Islet precursor cell (in vitro differentiated cells): ENCODE results near the gene EPHB4.

Experiments
- DNase-seq: peaks from one replicate; pipeline ENCODE4 v3.0.0-alpha.2; 2018

Gene EPHB4

DNA sequence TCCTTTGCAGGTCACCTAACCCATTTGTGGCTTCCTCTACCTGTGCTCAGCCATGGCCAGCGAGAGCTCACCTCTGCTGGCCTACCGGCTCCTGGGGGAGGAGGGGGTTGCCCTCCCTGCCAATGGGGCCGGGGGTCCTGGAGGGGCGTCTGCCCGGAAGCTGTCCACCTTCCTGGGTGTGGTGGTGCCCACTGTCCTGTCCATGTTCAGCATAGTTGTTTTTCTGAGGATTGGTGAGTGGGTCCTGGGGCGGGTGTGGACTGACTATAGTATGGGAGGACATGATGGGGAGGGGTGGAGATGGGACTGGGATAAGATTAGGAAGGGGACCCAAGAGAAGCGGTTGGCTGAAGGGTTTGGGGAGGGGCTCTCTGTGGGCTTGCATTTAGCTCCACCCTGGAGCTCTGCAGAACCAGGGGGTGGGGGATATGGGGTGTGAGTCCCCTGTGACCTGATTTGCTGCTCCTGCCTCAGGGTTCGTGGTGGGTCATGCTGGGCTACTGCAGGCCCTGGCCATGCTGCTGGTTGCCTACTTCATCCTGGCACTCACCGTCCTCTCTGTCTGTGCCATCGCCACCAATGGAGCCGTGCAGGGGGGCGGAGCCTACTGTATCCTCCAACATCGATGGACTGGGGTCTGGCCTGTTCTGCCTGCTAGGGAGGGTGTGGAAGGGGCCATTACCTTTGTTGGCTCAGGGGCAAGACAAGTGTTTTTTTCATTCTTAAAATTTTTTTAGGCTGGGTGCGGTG, 27.0 kb upstream of the EPHB4 start:
- DNase-seq = no peak

DNA sequence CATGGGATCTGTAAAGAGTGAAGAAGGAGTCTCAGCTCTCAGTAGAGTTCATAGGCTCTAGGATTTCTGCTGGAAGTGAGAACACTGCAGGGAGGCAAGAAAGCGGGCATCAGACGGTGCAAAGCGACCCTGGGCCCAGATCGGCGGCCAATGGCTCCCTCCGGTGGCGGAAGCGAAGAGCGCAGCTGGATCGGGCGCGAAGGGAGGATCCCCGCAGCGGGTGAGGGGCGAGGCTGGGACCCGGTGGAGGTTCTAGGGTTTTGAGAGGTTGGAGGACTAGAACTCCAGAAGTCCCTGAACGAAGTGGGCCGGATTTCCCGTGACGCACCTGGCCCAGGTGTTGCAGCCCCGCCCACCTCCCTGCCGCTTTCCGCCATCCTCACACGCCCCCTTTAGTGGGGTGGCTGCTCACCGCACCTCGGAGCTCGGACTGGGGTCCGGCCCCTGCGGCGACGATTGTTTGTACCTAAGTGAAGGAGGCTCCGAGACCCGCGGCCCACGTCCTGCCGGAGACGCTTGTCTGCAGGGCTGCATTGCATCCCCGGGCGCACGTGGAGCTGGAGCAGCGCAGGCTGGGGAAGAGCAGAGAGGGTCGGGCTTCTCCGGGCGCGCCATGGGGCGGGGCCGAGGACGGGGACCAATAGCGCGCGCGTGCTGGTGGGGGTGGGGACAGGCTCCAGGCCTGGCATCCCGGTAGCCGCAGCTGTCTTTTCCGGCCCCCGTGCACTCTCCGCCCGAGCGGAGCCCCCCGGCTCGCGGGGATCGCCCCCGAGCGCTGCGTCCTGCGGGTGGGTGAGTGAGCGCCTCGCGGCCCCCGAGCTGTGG, 24.9 kb upstream of the EPHB4 start, which contains the start of gene SLC12A9:
Gene SLC12A9, plus strand, starts transcription at position 666 of the 825 bp plus-strand sequence. CDS start 1,485 bp downstream, outside the sequence.
- peak; percentile 96 for DNase-seq

DNA sequence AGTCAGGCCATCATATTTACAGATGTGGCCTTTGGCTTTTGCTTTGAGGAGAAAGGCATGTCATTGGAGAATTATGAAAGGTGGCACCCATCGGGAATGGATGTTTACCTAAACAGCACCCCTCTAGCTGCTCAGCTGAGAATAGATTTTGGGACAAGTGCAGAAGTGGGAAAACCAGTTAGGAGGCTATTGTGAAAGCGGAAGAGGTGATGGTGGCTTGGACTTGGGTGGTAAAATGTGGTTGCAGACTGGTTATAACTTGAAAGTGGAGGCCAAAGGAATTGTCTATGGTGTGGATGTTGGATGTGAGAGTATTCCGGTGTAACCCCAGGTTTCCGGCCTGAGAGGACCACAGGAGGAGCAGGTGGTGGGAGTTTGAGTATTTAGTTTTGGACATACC, 20.0 kb upstream of the EPHB4 start:
- DNase-seq = no peak

DNA sequence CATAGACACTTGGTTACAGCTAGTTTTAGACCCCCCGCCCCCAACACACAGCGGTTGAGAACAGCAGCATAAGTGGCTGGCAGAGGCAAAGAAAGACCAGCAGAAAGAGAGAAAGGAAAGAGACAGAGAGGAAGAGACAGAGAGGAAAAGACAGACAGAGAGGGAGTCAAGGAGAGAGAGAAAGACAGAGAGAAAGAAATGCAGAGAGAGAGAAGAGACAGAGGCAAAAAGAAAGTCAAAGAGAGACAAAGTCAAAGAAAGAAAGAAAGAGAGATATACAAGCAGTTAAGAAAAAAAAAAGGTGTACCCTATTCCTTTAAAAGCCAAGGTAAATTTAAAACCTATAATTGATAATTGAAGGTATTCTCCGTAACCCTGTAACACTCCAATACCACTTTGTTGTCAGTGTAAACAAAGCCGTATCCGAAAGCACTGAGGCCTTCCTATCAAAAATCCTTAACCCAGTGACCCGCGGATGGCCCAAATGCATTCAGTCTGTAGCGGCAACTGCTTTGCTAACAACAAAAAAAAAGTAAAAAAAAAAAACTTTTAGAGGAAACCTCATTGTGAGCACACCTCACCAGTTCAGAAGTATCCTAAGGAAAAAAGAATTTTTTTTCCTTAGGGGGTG, 13.3 kb upstream of the EPHB4 start:
- DNase-seq = no peak

GRCh38 chr7:100839361-100839760, 12.0 kb upstream of the EPHB4 start:
- DNase-seq = no peak

DNA sequence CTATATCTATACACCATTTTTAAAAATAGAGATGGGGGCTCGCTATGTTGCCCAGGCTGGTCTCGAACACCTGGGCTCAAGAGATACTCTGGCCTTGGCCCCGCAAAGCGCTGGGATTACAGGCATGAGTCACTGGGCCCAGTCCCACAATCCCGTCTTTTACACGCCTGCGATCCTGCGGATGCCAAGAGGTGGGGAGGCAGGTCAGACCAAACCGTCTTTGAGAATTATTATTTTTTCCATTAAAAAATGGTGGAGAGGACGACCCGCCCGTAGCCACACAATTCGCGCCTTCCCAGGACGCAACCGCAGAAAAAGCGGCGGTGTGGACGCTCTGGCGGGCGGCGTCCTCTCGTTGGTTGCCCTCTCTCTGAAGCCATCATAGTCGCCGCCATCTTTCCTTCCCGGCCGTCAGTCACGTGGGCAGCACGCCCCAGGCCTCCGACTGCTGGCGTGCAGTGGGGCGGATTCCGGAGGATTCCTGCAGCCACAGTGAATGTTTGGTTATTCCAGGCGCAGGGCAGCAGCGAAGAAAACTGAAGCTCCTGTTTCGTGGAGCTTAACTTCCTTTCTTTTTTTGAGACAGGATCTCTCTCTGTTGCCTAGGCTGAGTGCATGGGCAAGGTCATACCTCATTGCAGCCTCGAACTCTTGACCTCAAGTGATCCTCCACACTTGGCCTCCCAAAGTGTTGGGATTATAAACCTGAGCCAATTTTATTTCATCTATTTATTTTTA, 9.9 kb upstream of the EPHB4 start:
- peak; percentile 97 for DNase-seq

DNA sequence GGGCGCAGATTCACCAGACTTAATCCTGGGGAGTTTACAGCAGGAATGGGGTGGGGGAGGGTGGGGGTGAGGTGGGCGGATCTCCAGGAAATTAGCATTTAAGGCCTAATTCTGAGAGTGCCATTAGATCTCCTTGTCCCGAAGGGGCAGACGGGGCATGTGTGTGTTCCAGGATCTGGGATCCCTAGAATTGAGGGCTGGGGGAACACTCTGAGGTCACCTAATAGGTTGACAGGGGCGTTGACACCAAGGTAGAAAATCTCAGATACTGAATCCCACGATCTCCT, 9.4 kb upstream of the EPHB4 start:
- DNase-seq = no peak

DNA sequence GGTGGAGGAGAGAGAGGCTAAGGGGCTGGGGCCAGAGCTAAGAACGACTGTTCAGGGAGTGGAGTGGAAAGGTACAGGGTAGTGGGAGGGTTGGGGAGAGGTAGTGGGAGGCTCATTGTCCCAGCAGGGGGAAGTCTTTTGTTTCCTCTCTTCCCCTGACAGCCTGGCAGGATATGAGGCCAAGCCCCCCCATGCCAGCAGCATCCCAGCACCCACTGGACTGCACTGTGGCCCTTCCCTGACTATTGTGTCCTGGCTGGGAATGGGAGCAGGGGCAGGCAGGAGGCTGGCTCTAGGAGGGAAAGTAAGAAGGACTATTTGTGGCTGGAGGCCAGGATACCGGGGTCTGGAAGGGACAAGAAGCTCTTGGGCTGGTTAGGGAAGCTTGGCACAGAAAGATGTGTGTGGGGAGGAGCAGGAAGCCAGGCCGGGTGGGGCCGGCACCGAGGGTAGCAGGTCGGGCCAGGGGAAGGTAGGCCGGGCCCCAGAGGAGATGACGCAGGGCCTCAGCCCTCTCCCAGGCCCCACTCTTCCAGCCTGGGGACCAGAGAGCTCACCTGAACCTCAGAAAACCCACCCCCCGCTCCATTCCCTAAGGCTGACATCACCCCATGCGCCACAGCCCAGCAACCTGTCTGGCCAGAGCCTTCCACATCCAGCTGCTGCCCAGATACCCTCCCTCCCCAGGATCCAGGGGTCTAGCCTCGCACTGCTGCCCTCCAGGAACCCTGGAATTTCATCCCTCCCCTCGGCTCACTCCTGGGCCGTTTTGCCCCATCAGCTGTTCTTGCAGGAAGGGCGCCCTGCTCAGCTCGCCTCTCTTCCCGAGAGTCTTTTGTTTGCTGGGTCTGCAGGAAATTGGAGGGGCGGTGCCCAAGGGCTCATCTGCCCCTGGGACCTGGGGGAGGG, 8.8 kb upstream of the EPHB4 start:
- DNase-seq = peak; percentile 97

DNA sequence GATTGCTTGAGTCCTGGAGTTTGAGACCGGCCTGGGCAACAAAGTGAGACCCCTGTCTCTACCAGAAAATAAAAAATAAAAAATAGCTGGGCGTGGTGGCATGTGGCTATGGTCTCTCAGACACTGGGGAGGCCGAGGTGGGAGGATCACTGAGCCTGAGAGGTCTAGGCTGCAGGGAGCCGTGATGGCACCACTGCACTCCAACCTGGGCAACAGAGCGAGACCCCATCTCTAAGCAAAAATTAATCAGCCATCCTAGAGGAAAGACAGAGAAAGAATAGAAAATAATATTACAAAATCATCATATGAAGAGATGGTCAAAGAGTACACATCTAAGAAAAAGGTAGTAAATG, 4.9 kb upstream of the EPHB4 start:
- DNase-seq = no peak

- no peak for DNase-seq
Measured at GRCh38 chr7:100830396-100830795, 3.1 kb upstream of the EPHB4 start.

DNA sequence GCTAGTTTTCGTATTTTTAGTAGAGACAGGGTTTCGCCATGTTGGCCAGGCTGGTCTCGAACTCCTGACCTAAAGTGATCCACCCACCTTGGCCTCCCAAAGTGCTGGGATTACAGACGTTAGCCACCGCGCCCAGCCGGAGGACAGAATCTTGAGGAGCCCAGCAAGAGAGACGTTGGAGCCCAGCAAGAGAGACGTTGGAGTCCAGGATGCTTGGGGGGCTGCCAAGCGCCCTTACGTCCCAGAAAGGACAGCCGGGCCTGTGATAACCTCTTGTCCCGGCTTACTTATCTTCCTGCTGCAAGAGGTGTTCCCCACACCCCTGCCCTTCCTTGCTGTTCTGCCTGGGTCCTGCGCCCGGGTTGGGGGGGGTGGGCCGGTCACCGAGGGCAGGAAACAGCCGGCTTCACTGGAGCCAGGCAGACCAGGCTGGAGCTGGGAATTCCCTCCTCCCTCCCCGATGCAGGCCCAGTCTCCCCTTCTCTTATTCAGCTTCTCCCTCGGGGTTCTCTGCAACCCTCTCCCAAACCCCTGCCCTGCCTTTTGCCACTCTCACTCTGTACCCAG, 1.9 kb upstream of the EPHB4 start:
- DNase-seq = no peak

- peak; percentile 60 for DNase-seq
Measured at GRCh38 chr7:100826514-100827329, 601 bp downstream of the EPHB4 start.

- DNase-seq = no peak
Measured at GRCh38 chr7:100825751-100826513, 1.4 kb downstream of the EPHB4 start.

DNA sequence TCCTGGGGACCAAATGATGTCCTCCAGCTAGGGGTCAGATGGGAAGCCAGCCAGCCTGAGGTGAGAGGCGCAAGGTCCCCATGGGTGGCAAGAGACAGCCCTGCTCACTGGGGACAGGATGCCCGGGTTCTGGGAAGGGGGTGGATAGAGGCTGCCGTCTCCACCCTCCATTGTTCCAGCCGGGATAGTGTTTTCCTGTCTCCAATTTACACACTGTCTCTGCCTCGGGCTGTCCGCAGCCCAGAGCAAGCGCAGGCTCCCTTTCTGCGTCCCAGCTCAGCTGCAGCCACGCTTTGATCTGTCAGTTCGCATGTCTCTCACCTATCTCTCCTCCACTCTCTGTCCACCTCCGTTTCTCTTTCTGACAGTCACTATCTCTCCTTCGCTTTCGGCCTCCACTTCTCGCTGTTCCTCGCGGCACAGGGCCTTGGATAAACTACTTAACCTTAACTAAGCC, 2.1 kb downstream of the EPHB4 start:
- DNase-seq = peak; percentile 80

DNA sequence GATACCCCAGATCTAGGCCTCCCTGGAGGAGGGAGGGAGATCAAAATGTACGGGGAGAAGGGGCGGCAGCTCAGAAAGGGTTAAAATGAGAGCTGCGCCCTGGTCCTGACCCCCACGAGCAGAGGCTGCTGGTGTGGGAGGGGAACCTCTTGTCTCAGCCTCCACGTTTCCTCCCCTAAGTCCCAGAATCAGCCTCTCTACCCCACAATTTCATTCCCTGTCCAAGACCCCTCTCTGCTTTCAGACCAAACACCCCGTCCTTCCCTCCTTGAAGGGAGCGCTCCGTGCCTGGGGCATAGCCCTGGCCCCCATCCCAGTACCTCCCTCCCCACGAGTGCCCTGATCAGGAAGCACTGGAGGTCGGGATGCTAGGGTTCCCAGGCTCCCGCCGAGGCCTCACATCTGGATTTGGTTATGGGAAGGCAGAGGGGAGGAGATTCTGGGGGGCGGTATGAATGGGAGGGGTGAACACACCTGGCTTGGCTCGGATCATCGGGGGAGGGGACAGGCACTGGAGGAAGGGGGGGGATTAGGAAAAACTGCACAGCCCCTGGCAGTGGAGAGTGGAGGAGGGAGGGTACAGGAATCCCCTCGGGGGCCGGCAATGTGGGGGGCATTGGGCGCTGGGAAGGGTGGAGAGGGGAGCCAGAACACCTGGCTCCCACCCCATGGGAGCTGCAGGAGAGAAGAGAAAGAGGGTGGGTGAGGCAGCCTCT, 2.7 kb downstream of the EPHB4 start:
- DNase-seq = no peak

GRCh38 chr7:100823534-100823933, 3.8 kb downstream of the EPHB4 start:
- no peak for DNase-seq

DNA sequence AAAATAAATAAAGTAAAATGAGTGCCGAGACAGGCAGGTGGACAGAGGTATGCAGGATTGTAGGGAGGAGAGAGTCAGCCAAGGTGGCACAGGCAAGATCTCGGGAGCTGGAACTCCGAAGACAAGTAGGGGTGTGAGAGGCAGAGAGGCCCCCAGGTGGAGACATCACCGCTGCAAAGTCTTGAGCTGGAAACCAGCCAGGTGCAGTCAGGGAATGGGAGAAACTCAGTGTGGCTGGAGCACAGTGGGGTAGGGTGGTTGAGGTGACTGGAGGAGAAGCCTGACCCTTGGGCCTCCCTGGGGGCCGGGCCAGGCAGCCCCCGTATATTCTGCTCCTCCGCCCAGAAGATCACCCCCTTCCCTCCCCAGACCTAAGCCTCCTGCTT, 4.2 kb downstream of the EPHB4 start:
- no peak for DNase-seq

- no peak for DNase-seq
Measured at GRCh38 chr7:100822236-100823139, 4.8 kb downstream of the EPHB4 start.
